GM18502 (cell line): ENCODE data around the gene PIGA.
A peak's percentile ranks its signal among the peaks of the same experiment; 100 is the strongest.
"Not testable (repeated sequence)": the region's sequence is repeated elsewhere in the genome, so short reads cannot be mapped to it uniquely, and the experiment has no call there.

Source experiments
- ATAC-seq: cut with Tn5 transposase; IDR thresholded peaks from one replicate; pipeline ENCODE4 v1.9.1; 2021; ENCODE audit warnings: mild to moderate bottlenecking; ENCODE audit not compliant: unreplicated experiment, poor library complexity

Gene PIGA

DNA sequence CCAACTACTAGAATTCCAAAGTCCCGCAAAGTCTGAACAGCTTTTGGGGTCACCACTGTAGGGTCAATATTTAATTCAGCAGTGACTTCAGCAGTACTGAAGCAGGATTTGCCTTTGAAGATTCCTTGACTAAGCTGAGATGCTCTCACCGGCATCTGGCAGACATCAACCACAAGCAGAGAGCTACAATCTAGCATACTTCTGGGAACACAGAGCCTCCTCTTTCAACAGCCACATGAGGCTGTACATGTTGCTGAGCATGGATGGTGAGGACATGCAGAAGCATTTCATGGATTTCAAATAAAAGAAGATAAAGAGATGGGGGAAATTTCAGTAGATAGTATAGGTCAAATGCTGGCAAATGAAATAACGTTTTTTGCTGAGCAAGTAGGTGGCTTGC, 13.3 kb downstream of the PIGA start:
- ATAC-seq: no peak

- no peak for ATAC-seq
Observed at GRCh38 chrX:15321447-15321846, 13.9 kb downstream of the PIGA start.

DNA sequence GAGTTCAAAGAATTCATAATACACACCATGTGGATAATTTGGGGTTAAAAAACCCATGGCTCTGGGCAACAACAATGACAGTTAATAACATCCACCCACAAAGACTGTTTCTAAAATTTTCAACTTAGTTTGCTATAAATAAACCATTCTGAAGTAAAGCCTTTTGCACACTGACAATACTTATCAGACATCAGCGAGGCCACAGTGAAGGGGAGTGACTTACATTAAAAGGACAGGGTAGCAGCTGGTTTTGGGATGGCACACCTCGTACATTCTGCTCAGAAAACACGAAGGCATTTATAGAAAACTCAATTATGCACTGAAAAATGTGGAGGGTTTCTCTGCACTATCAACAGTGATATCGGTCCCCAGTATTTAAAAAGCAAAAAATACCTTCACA, 15.0 kb downstream of the PIGA start:
- no peak for ATAC-seq

DNA sequence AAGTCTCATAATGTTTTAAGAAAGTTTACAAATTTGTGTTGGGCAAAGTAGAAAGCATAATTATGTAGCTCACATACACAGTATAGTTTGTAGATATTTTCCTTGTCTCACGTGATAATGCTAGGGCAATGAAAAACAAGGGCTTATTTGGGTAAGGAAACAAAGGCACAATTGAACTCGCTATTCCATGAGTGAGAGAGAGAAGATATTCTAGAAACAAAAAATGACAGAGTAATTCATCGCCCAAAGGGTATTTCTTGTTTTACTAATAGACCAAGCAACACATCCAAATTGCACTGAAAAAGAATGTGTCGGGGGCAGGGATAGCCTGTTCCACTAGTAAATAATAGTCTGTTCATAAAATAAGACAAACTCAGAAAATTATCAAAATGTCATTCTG, 16.2 kb downstream of the PIGA start:
- ATAC-seq: no peak

DNA sequence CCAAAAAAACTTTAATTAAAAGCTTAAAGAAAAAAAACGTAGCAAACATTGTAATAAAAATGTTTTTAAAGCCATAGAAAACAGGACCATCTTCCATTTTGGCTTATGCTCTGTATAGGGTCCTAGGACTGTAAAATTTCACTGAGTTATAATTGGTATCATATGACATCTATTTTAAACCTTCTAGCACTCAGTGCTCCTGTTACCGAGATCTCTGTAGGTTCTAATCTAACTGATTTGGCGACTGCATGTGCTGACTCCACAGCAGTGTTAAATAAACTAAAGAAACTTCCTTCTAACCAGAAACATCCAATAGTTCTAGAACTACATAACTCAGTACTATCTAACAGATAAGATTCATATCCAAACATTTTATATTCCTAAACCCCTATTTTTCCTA, 19.8 kb downstream of the PIGA start, which contains the start of gene ASB11:
TSS of gene ASB11 (minus strand) at position 132 of the 400 bp plus-strand sequence. CDS start at position 97, 35 bp downstream.
- ATAC-seq: no peak

DNA sequence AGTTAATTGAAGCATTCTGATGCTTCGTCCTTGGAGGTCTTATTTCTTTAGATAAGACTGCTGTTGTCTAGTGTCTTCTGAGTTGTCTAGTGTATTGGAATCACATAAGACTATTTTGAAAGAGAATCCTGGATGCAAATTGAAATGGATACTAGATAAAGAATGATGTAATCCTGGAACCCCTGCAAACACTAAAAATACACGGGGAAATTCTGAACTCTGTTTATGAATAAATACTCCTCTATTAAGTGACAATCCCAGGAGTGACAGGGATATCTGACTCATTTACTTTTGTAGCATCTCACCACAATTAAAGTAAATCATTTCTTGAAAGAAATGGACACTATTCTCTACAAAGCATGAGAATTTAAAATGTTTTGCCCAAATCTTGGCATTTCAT, 20.9 kb downstream of the PIGA start:
- ATAC-seq: no peak

DNA sequence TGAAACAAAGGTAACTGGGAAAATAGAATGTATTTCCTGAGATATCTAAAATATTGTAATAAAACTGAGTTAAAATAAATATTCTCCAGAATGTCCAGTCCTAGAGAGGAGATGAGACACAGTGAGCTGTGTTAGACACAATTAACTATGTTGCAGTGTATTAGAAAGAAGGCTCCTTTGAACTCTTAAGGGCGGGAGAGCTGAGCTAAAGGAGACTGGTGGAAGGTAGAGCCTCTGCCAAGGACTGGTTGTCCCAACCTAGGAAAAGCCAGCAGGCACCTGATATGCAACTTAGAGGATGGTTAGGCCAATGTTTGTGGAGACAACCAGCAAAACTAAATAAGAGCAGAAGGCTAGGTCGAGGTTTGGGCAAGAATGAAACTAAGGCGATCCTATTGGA, 24.2 kb downstream of the PIGA start:
- ATAC-seq: no peak

DNA sequence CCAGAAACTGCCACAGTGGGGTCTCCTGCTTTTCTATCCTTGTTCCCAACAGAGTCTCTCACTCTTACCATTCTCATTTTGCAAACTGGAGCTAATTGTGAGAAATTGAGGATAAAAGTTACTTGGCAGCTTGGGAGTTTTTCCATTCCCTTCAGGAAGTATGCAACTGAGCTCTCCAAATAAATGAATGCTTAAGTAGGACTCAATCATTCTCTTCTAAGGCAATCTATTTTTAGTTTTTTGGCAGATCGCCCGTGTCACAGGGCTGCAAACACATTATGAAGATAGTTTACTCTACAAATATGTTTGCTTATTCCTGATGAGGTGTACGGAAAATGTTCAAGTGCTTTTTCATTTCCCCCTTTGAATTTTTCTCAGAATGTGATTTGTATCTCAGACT, 25.2 kb downstream of the PIGA start:
- no peak for ATAC-seq

DNA sequence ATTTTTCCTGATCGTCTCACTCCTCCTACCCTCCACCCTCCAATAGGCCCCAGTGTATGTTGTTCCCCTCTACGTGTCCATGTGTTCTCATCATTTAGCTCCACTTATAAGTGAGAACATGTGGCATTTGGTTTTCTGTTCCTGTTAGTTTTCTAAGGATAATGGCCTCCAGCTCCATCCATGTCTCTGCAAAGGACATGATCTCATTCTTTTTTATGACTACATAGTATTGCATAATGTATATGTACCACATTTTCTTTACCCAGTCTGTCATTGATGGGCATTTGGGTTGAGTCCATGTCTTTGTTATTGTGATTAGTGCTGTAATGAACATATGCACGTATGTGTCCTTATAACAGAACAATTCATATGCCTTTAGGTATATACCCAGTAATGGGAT, 29.4 kb downstream of the PIGA start:
- ATAC-seq: not testable (repeated sequence)

GRCh38 chrX:15301924-15302323, 33.4 kb downstream of the PIGA start:
- ATAC-seq: no peak

- no peak for ATAC-seq
Observed at GRCh38 chrX:15299941-15300851, 35.1 kb downstream of the PIGA start.

- ATAC-seq: no peak
Observed at GRCh38 chrX:15298780-15299179, 36.5 kb downstream of the PIGA start.

GRCh38 chrX:15298201-15298600, 37.1 kb downstream of the PIGA start:
- no peak for ATAC-seq

- ATAC-seq: no peak
Observed at GRCh38 chrX:15293451-15293850, 41.9 kb downstream of the PIGA start.

GRCh38 chrX:15292861-15293260, 42.5 kb downstream of the PIGA start:
- no peak for ATAC-seq

GRCh38 chrX:15277604-15278003, 57.7 kb downstream of the PIGA start:
- no peak for ATAC-seq

DNA sequence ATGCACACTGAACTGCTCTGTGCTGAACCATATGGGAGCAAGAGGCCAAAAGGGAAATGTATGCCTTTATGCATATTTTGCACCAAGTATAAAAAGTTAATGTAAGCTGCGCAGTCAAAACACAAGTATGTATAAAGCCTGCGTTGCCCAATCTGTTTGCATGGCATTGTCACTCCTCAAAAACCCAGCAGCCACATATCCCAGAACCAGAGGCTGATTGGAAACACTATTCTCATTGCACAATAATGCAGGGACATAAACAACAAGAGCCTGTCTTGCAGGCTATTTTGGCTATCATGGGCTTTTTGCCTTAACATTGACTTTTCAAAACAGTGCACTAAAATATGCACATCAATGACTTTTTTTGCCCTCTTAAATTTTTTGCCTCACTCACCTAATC, 60.4 kb downstream of the PIGA start:
- ATAC-seq: no peak

- ATAC-seq: not testable (repeated sequence)
Observed at GRCh38 chrX:15273275-15273674, 62.0 kb downstream of the PIGA start.

- no peak for ATAC-seq
Observed at GRCh38 chrX:15271757-15272156, 63.6 kb downstream of the PIGA start.

DNA sequence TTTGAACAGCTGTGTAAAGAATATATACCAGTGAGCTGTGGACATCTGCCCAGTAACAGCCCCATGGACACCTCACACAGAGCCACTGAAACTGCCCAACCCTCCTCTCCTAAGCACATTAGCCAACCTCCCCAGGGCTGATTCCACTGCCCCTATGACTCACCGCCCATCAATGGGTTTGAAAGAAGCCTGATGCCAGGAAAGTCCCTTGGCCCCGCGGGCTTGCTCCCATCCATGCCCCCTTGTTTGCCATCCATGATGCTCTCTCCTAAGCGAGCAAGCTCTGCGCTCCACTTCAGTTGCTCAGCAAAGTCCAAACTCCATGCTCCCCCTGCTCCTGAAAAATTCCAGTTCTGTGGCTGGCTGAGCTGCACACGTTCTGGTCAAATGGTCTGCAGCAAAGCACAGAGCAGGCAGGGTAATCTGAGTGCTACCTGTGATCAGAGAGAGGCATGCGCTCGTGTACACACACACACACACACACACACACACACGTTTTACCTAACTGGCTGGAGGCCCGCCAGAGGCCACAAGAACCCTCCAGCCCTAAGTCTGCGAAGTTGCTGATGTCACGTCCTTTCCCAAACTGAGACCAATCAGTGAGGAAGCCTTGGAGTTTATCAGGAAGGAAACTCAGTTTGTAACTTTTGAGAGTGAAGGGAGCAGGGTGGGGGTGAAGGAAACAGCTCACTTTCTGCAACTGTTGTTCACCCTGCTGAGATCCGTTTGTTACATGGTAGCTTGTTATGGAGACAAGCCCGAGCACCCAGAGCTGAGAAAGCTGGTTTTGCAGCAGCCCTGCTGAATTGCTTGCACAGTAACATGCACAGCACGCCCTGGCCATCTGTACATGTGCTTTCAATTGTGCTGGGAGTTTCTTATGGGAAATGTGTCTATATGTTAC, 65.5 kb downstream of the PIGA start, which contains the start of gene ASB9:
TSS of gene ASB9 (minus strand) at position 466 of the 904 bp plus-strand sequence. CDS start at position 257, 209 bp downstream.
- peak; percentile 73 for ATAC-seq
